ENCODE data around the gene STAC2. TPM values are rescaled to one million over a fixed set of nuclear protein-coding genes. Genes with fewer than 3 reads are reported as not detected.

The STAC2 gene
- total RNA-seq, 1 donor from 2014 or later: 1.5 TPM

- peaks cover 24% of the 10 kb centered on the region for H3K4me1 Mint-ChIP-seq (ENCODE audit: unreplicated experiment)
- H3K36me3 Mint-ChIP-seq: peaks cover 15% of the 10 kb centered on the region
- H3K4me3 Mint-ChIP-seq: peak overlapping the region; percentile 92
- H3K27me3 Mint-ChIP-seq: no peaks in the 10 kb centered on the region
- DNase-seq (ENCODE audit: extremely low spot score, unreplicated experiment): no peak
- peak overlapping the region; percentile 41 for H3K27ac Mint-ChIP-seq
- no peak for TF ChIP-seq CTCF (conservative IDR thresholded peaks at IDR 0.05)
- H3K9me3 Mint-ChIP-seq: no peaks in the 10 kb centered on the region
These were observed 27.6 kb downstream of the STAC2 start for GRCh38 chr17:39198186-39198566.

- Mint-ChIP-seq H3K9me3 (no peaks in the 10 kb centered on the region), H3K36me3 (peaks cover 14% of the 10 kb centered on the region), H3K4me3 (peak within 1 kb of the TSS; percentile 92), H3K27ac (peak within 1 kb of the TSS; percentile 43), H3K27me3 (no peaks in the 10 kb centered on the region), H3K4me1 (ENCODE audit: unreplicated experiment) (peaks cover 20% of the 10 kb centered on the region)
- no peak for TF ChIP-seq CTCF (conservative IDR thresholded peaks at IDR 0.05)
- DNase-seq (ENCODE audit: extremely low spot score, unreplicated experiment): peak; percentile 82
These were observed 28.2 kb downstream of the STAC2 start, which contains the start of gene CACNB1 for GRCh38 chr17:39197380-39198185. Gene CACNB1, minus strand, starts transcription at chr17:39197669. Its CDS starts 174 bp downstream, at chr17:39197495.

GRCh38 chr17:39196808-39197291 is 28.9 kb downstream of the STAC2 start:
- DNase-seq (ENCODE audit: extremely low spot score, unreplicated experiment): no peak
- Mint-ChIP-seq H3K4me1 (ENCODE audit: unreplicated experiment) (peaks cover 16% of the 10 kb centered on the region), H3K27ac (no peak overlapping the region), H3K27me3 (no peaks in the 10 kb centered on the region), H3K9me3 (no peaks in the 10 kb centered on the region), H3K36me3 (peaks cover 10% of the 10 kb centered on the region), H3K4me3 (peak overlapping the region; percentile 76)
- TF ChIP-seq CTCF (conservative IDR thresholded peaks at IDR 0.05): no peak

GRCh38 chr17:39196241-39196807 is 29.4 kb downstream of the STAC2 start:
- no peak for DNase-seq (ENCODE audit: extremely low spot score, unreplicated experiment)

GRCh38 chr17:39195568-39196160 is 30.1 kb downstream of the STAC2 start:
- peaks cover 12% of the 10 kb centered on the region for H3K4me1 Mint-ChIP-seq (ENCODE audit: unreplicated experiment)
- H3K36me3 Mint-ChIP-seq: peaks cover 6% of the 10 kb centered on the region
- no peak for DNase-seq (ENCODE audit: extremely low spot score, unreplicated experiment)
- no peaks in the 10 kb centered on the region for H3K9me3 Mint-ChIP-seq
- peak overlapping the region; percentile 72 for H3K4me3 Mint-ChIP-seq
- no peak overlapping the region for H3K27ac Mint-ChIP-seq
- no peaks in the 10 kb centered on the region for H3K27me3 Mint-ChIP-seq
- TF ChIP-seq CTCF (conservative IDR thresholded peaks at IDR 0.05): no peak

More at GRCh38 chr17:39196241-39196807, 29.4 kb downstream of the STAC2 start:
- peaks cover 16% of the 10 kb centered on the region for H3K4me1 Mint-ChIP-seq (ENCODE audit: unreplicated experiment)
- no peaks in the 10 kb centered on the region for H3K9me3 Mint-ChIP-seq
- H3K27me3 Mint-ChIP-seq: no peaks in the 10 kb centered on the region
- no peak overlapping the region for H3K27ac Mint-ChIP-seq
- peaks cover 10% of the 10 kb centered on the region for H3K36me3 Mint-ChIP-seq
- peak overlapping the region; percentile 72 for H3K4me3 Mint-ChIP-seq
- TF ChIP-seq CTCF (conservative IDR thresholded peaks at IDR 0.05): no peak

Measured in type B pancreatic cell (in vitro differentiated cells).